GM18526 (cell line): ENCODE data around the gene PVRIG.

Experiments
- POLR2A ChIP-seq: IDR thresholded peaks from 3 replicates; pipeline ENCODE4 v1.6.1; 2011; ENCODE audit not compliant: insufficient read length; ENCODE audit errors: extremely low read depth

The PVRIG gene

DNA sequence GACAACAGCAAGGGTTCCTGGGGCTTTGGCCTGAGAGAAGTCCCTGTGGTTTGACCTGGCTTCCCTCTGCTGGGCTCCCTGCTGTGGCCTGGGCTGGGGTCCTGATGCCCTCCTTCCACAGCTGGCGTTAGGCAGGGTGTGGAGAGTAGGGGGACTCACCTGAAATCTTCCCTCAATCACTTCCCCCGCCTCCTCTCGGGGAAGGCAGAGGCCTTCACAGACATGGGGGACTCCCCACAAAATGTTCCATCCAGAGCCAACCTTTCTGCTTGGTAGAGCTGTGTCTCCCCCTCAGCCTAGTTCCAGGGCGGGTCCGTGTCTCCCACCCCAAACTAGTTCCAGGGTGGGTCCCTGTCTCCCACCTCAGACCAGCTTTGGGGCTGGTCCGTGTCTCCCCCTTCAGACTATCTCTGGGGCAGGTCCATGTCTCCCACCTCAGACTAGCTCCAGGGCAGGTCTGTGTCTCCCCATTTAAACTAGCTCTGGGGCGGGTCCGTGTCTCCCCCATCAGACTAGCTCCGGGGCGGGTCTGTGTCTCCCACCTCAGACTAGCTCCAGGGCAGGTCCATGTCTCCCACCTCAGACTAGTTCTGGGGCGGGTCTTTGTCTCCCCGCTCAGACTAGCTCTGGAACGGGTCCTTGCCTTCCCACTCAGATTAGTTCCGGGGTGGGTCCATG lies 2.2 kb downstream of the PVRIG start:
- no peak for TF ChIP-seq POLR2A

DNA sequence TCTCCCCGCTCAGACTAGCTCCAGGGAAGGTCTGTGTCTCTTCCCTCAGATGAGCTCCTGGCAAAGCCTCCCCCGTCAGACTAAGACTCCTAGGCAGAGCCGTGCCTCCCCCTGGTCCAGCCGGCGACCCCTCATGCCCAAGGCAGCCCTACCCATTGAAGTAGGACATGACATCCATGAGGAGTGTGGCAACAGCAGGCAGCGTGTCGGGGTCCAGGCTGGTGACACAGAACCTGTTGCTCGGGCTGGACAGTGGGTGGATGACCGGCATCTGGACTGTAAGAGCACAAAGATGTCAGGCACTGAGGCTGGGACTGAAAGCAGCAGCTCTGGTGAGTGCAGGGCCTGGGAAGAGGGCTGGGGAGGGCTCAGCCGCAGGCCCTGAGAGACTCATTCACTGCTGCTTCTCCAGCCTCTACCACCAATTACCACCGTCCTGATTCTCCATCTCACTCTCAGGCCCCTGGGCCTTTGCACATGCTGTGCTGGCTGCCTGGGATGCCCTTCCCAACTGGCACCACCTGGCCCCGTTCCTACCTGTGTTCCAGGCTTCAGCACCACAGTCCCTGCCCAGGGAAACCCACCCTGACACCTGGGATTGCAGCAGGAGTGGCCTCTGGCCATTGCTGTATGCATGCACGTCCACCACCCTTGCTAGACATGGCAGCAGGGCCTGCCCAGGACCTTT lies 2.8 kb downstream of the PVRIG start:
- no peak for TF ChIP-seq POLR2A

DNA sequence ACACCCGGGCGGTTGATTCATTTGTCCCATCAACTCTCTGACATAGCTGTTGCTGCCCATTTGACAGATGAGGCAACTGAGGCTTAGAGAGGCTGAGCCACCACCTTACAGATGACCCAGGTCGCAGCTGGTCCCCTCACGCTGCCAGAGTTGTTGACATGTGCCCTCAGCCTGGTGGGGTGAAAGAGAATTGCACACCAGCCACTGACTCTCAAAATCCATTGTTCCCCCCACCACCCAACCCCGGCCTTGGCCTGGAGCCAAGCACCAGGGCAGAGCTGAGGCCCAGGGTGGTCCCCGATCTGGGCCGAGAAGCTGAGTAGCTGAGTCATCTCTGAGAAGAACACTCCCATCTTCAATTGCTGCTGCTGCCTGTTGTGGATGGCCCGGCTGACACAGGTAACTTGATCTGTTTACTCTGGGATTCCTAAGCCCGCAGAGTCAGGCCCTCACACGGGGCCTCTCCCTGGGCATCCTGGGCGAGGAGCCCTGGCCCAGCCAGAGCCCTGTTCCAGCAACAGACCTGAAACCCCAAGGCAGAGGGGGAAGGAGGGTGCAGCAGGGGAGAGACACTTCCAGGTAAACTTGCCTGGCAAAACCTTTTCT lies 27.5 kb downstream of the PVRIG start:
- no peak for TF ChIP-seq POLR2A

DNA sequence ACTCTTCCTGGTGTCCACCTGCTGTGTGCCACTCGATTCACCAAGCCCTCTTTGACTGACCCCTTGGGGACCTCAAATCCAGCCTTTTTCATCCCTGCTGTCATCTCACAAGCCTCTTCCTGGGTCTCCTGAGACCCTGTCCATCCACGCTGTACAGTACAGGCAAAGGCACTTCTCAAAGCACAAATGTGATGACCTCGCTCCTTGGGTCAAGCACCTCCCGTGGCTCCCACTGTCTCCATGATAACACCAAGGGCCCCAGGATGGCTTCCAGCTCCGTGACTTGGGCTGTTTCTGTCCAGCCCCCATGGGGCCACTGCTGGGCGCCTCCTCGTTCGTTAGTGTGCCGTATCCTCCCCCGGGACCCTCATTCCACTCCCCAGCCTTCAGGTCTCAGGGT lies 28.7 kb downstream of the PVRIG start:
- TF ChIP-seq POLR2A, result no peak

DNA sequence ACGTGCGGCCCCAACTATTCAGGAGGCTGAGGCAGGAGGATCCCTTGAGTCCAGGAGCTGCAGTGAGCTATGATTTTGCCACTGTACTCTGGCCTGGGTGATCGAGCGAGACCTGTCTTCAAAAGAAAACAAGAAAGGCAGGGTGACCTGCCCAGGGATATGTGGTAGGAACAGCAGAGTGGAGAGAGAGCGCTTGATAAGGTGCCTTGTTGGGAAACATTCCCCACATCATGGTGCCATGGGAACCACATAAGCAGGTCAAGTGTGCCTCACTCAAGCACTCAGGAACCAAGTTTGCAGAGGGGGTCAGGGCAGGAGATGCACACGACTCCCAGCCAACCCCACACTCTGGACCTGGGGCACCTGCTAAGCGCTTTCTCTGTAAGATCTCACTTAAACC lies 37.3 kb downstream of the PVRIG start:
- no peak for TF ChIP-seq POLR2A

DNA sequence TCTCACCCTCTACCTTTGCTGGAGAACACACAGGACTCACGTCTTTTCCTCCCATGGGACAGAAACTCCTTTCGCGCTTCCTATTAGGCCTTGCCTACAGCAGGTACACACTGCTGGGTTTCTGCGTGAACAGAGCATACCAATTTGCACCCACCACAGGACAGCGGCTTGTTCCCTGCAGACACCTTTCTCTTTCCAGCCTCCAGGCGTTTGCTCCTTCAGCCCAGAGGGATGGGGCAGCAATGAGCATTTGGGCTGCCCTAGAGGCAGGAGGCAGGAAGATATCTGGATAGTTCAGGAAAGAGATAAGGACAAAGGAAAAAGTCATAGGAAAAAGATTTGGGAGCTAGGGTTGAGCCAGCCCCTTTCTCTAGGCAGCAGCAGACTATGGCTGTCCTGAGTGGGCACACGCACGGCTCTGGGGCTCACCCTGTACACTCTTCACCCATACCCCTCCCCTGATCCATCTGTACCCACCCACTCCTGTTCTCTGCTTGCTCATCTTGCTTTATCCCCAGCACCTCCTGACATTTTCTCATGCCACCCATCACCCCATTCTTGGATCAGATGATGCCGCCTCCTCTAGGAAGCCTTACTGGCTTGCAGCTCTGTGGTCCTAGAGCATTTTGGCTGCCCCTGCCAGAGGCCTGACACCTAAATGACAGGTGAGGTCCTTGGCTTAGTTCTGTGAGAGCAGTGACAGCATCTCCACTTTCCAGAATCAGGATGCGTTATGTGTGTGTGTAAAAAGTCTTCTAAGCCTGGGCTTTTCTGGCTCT lies 47.0 kb downstream of the PVRIG start:
- no peak for TF ChIP-seq POLR2A

DNA sequence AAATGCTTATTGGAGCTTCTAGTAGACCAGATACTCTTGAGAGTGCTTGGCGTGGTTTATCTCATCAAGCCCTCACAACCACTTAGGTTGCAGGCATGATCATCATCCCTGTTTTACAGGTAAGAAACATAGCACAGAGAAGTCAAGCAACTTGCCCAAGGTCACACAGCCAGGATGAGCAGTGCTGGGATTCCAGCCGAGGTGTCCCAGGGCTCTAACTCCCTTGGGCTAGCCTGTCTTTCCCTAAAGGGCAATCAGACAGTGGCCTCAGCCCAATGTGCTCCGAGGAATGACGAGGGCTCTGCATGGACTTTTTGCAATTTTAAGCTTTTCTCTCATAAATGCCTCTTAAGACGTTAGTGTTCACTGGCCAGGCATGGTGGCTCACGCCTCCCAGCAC lies 47.9 kb downstream of the PVRIG start:
- TF ChIP-seq POLR2A, result no peak
